WTC11 (cell line): ENCODE results near the gene ZNF3. TPM values are rescaled to one million over a fixed set of nuclear protein-coding genes. Genes with fewer than 3 reads are reported as not detected.

Experiments used
- ATF2 ChIP-seq: sonication (generic); formaldehyde crosslinking; IDR thresholded peaks from 2 replicates; pipeline ENCODE4 v1.8.1; 2022; ENCODE audit warnings: low read depth, missing genetic modification reagents, borderline replicate concordance
- ATF6 ChIP-seq: sonication (generic); formaldehyde crosslinking; IDR thresholded peaks from 2 replicates; pipeline ENCODE4 v1.8.1; 2023; ENCODE audit warnings: mild to moderate bottlenecking, missing genetic modification reagents
- E2F1 ChIP-seq: sonication (generic); formaldehyde crosslinking; IDR thresholded peaks from 2 replicates; pipeline ENCODE4 v1.8.0; 2022; ENCODE audit warnings: mild to moderate bottlenecking, missing genetic modification reagents
- E2F5 ChIP-seq: sonication (generic); formaldehyde crosslinking; IDR thresholded peaks from 2 replicates; pipeline ENCODE4 v1.8.1; 2022; ENCODE audit warnings: mild to moderate bottlenecking, moderate library complexity, missing genetic modification reagents
- ELF4 ChIP-seq: sonication (generic); formaldehyde crosslinking; IDR thresholded peaks from 2 replicates; pipeline ENCODE4 v1.8.1; 2022; ENCODE audit warnings: low read depth, mild to moderate bottlenecking, moderate library complexity, missing genetic modification reagents
- ETV6 ChIP-seq: sonication (generic); formaldehyde crosslinking; IDR thresholded peaks from 2 replicates; pipeline ENCODE4 v1.8.1; 2022; ENCODE audit warnings: mild to moderate bottlenecking, missing genetic modification reagents
- FOXJ3 ChIP-seq: sonication (generic); formaldehyde crosslinking; IDR thresholded peaks from 2 replicates; pipeline ENCODE4 v1.9.0; 2021; ENCODE audit warnings: missing genetic modification reagents, mild to moderate bottlenecking, borderline replicate concordance
- FOXP1 ChIP-seq: sonication (generic); formaldehyde crosslinking; IDR thresholded peaks from 2 replicates; pipeline ENCODE4 v1.8.0; 2022; ENCODE audit warnings: missing genetic modification reagents, mild to moderate bottlenecking, moderate library complexity, borderline replicate concordance
- MLX ChIP-seq: sonication (generic); formaldehyde crosslinking; IDR thresholded peaks from 2 replicates; pipeline ENCODE4 v1.8.1; 2023; ENCODE audit warnings: mild to moderate bottlenecking, missing genetic modification reagents, moderate library complexity
- NFYB ChIP-seq: sonication (generic); formaldehyde crosslinking; conservative IDR thresholded peaks from 2 replicates; pipeline ENCODE4 v1.8.0; 2022; ENCODE audit warnings: low read depth, missing genetic modification reagents
- OVOL2 ChIP-seq: fragments of 250-450 bp; sonication (Bioruptor Pico); IDR thresholded peaks from 2 replicates; pipeline ENCODE4 v1.9.0; 2021; ENCODE audit warnings: mild to moderate bottlenecking, borderline replicate concordance
- RORB ChIP-seq: fragments of 250-450 bp; sonication (Bioruptor Pico); IDR thresholded peaks from 2 replicates; pipeline ENCODE4 v1.9.0; 2021; ENCODE audit warnings: mild to moderate bottlenecking
- SMAD4 ChIP-seq: sonication (generic); formaldehyde crosslinking; IDR thresholded peaks from 2 replicates; pipeline ENCODE4 v1.8.0; 2022; ENCODE audit warnings: mild to moderate bottlenecking, missing genetic modification reagents
- SP1 ChIP-seq: sonication (generic); formaldehyde crosslinking; conservative IDR thresholded peaks from 2 replicates; pipeline ENCODE4 v1.8.1; 2022; ENCODE audit warnings: missing genetic modification reagents
- TEAD1 ChIP-seq: sonication (generic); formaldehyde crosslinking; IDR thresholded peaks from 2 replicates; pipeline ENCODE4 v1.8.0; 2022; ENCODE audit warnings: mild to moderate bottlenecking, missing genetic modification reagents
- USF1 ChIP-seq: sonication (generic); formaldehyde crosslinking; IDR thresholded peaks from 2 replicates; pipeline ENCODE4 v1.8.0; 2022; ENCODE audit warnings: mild to moderate bottlenecking, missing genetic modification reagents
- ZNF263 ChIP-seq: sonication (generic); formaldehyde crosslinking; IDR thresholded peaks from 2 replicates; pipeline ENCODE4 v1.8.1; 2022; ENCODE audit warnings: low read depth, mild to moderate bottlenecking, moderate library complexity, missing genetic modification reagents
- ZNF671 ChIP-seq: fragments of 250-450 bp; sonication (Bioruptor Pico); IDR thresholded peaks from 2 replicates; pipeline ENCODE4 v1.8.0; 2021; ENCODE audit warnings: mild to moderate bottlenecking
- total RNA-seq: library from RNA; stranded (reverse); gene quantifications from 3 replicates; pipeline ENCODE4 v1.2.3, GENCODE V29; 2021
- TF ChIP-seq, protein P1 (sequence below): fragments of 250-450 bp; sonication (Bioruptor Pico); IDR thresholded peaks from 2 replicates; pipeline ENCODE4 v1.9.0; 2021; ENCODE audit warnings: mild to moderate bottlenecking
- TF ChIP-seq, protein P2 (sequence below): sonication (generic); formaldehyde crosslinking; IDR thresholded peaks from 2 replicates; pipeline ENCODE4 v1.8.0; 2022; ENCODE audit warnings: mild to moderate bottlenecking, missing genetic modification reagents
- TF ChIP-seq, protein P3 (sequence below): sonication (generic); formaldehyde crosslinking; IDR thresholded peaks from 2 replicates; pipeline ENCODE4 v1.8.1; 2023; ENCODE audit warnings: mild to moderate bottlenecking, moderate library complexity, missing genetic modification reagents
- TF ChIP-seq, protein P4 (sequence below): sonication (generic); formaldehyde crosslinking; IDR thresholded peaks from 2 replicates; pipeline ENCODE4 v1.8.1; 2023; ENCODE audit warnings: mild to moderate bottlenecking, missing genetic modification reagents
- TF ChIP-seq, protein P5 (sequence below): fragments of 250-450 bp; sonication (Bioruptor Pico); IDR thresholded peaks from 2 replicates; pipeline ENCODE4 v1.9.0; 2021; ENCODE audit warnings: mild to moderate bottlenecking, borderline replicate concordance

The ZNF3 gene
- total RNA-seq, 1 experiment from 2014 or later: 48.3 TPM

DNA sequence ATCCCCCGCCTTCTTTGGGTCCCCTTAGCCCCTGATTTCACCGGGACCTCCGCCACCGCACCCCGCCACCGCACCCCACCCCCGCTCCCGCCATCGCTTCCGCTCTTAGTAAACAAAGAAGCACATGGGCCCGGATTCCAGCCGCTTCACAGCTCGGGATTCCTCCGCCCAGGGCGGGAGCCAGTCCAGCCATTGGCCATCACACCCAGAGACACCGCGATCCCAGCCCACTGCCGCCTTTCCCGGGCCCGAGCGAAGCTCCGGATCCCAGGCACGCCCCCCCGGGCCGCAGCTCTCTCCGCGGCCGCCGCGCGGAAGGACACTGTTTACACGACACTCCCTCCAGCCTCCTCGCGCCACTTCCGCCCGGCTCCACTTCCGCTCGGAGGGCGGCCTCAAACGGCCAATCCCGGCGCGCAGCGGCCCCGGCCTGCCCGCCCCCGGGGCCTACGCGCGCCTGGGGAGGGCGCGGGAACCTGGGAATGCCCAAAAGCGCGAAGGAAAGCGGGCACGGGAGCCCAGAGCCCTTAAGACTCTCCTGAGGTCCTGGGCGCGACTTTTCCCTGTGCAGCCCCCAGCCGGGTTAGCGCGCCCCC is 19.0 kb upstream of the ZNF3 start (continued):
- TF ChIP-seq NFYB (CRISPR knock-in tag): peak; percentile 67
- no peak for TF ChIP-seq FOXJ3 (CRISPR knock-in tag)
- peak; percentile 63 for TF ChIP-seq E2F5
- TF ChIP-seq, protein P1, sequence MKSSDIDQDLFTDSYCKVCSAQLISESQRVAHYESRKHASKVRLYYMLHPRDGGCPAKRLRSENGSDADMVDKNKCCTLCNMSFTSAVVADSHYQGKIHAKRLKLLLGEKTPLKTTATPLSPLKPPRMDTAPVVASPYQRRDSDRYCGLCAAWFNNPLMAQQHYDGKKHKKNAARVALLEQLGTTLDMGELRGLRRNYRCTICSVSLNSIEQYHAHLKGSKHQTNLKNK (CRISPR knock-in tag): peak; percentile 18; the same call in 1 of the 2 replicates
- TF ChIP-seq, protein P2, sequence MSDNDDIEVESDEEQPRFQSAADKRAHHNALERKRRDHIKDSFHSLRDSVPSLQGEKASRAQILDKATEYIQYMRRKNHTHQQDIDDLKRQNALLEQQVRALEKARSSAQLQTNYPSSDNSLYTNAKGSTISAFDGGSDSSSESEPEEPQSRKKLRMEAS: peak; percentile 95
- no peak for TF ChIP-seq ELF4 (CRISPR knock-in tag)
- 0 out of 2 replicates have a peak, but pooled peaks have one; percentile 7 for TF ChIP-seq ATF2
- TF ChIP-seq MLX (CRISPR knock-in tag): no peak
- TF ChIP-seq, protein P3, sequence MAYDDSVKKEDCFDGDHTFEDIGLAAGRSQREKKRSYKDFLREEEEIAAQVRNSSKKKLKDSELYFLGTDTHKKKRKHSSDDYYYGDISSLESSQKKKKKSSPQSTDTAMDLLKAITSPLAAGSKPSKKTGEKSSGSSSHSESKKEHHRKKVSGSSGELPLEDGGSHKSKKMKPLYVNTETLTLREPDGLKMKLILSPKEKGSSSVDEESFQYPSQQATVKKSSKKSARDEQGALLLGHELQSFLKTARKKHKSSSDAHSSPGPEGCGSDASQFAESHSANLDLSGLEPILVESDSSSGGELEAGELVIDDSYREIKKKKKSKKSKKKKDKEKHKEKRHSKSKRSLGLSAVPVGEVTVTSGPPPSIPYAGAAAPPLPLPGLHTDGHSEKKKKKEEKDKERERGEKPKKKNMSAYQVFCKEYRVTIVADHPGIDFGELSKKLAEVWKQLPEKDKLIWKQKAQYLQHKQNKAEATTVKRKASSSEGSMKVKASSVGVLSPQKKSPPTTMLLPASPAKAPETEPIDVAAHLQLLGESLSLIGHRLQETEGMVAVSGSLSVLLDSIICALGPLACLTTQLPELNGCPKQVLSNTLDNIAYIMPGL: peak; percentile 45
- TF ChIP-seq ATF6 (CRISPR knock-in tag): no peak
- TF ChIP-seq, protein P4, sequence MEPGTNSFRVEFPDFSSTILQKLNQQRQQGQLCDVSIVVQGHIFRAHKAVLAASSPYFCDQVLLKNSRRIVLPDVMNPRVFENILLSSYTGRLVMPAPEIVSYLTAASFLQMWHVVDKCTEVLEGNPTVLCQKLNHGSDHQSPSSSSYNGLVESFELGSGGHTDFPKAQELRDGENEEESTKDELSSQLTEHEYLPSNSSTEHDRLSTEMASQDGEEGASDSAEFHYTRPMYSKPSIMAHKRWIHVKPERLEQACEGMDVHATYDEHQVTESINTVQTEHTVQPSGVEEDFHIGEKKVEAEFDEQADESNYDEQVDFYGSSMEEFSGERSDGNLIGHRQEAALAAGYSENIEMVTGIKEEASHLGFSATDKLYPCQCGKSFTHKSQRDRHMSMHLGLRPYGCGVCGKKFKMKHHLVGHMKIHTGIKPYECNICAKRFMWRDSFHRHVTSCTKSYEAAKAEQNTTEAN: no peak
- peak; percentile 53; the same call in 1 of the 2 replicates for TF ChIP-seq OVOL2 (CRISPR knock-in tag)
- peak; percentile 73 for TF ChIP-seq SP1
- TF ChIP-seq, protein P5, sequence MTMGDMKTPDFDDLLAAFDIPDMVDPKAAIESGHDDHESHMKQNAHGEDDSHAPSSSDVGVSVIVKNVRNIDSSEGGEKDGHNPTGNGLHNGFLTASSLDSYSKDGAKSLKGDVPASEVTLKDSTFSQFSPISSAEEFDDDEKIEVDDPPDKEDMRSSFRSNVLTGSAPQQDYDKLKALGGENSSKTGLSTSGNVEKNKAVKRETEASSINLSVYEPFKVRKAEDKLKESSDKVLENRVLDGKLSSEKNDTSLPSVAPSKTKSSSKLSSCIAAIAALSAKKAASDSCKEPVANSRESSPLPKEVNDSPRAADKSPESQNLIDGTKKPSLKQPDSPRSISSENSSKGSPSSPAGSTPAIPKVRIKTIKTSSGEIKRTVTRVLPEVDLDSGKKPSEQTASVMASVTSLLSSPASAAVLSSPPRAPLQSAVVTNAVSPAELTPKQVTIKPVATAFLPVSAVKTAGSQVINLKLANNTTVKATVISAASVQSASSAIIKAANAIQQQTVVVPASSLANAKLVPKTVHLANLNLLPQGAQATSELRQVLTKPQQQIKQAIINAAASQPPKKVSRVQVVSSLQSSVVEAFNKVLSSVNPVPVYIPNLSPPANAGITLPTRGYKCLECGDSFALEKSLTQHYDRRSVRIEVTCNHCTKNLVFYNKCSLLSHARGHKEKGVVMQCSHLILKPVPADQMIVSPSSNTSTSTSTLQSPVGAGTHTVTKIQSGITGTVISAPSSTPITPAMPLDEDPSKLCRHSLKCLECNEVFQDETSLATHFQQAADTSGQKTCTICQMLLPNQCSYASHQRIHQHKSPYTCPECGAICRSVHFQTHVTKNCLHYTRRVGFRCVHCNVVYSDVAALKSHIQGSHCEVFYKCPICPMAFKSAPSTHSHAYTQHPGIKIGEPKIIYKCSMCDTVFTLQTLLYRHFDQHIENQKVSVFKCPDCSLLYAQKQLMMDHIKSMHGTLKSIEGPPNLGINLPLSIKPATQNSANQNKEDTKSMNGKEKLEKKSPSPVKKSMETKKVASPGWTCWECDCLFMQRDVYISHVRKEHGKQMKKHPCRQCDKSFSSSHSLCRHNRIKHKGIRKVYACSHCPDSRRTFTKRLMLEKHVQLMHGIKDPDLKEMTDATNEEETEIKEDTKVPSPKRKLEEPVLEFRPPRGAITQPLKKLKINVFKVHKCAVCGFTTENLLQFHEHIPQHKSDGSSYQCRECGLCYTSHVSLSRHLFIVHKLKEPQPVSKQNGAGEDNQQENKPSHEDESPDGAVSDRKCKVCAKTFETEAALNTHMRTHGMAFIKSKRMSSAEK: no peak; the same call in 1 of the 2 replicates
- TF ChIP-seq ZNF671 (CRISPR knock-in tag): no peak
- TF ChIP-seq USF1 (CRISPR knock-in tag): 0 out of 2 replicates have a peak, but pooled peaks have one; percentile 33
- TF ChIP-seq RORB (CRISPR knock-in tag): peak; percentile 76; the same call in 1 of the 2 replicates
- TF ChIP-seq FOXP1 (CRISPR knock-in tag): peak; percentile 60; the same call in 1 of the 2 replicates
- no peak for TF ChIP-seq TEAD1
- no peak for TF ChIP-seq SMAD4
- TF ChIP-seq E2F1: no peak
- TF ChIP-seq ZNF263 (CRISPR knock-in tag): no peak
- TF ChIP-seq ETV6 (CRISPR knock-in tag): peak; percentile 11; the same call in 1 of the 2 replicates
